ENCODE measurements around the gene CD8B. TPM values are rescaled to one million over a fixed set of nuclear protein-coding genes. Genes with fewer than 3 reads are reported as not detected.

The CD8B gene
- total and polyA plus RNA-seq, 8 donors = 0.23 to 0.92 (median 0.67) TPM; not detected in 1

DNA sequence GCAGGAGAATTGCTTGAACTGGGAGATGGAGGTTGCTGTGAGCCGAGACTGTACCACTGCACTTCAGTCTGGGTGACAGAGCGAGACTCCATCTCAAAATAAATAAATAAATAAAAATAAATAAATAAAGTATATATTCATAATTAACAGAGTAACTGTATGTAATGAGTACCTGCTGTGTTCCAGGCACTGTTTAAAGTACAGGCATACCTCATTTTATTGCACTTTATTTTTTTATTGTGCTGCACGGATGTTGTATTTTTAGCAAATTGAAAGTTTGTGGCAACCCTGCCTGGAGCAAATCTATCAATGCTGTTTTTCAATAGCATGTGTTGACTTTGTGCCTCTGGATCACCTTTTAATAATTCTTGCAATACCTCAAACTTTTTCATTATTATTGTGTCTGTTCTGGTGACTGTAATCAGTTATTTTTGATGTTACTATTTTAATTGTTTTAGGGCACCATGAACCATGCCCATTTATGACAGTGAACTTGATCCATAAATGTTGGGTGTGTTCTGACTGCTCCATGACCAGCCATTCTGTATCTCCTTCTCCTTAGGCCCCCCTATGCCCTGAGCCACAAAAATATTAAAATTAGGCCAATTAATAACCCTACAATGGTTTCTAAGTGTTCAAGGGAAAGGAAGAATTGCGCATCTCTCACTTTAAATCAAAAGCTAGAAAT, 43.4 kb downstream of the CD8B start:
- TF ChIP-seq, protein P1, sequence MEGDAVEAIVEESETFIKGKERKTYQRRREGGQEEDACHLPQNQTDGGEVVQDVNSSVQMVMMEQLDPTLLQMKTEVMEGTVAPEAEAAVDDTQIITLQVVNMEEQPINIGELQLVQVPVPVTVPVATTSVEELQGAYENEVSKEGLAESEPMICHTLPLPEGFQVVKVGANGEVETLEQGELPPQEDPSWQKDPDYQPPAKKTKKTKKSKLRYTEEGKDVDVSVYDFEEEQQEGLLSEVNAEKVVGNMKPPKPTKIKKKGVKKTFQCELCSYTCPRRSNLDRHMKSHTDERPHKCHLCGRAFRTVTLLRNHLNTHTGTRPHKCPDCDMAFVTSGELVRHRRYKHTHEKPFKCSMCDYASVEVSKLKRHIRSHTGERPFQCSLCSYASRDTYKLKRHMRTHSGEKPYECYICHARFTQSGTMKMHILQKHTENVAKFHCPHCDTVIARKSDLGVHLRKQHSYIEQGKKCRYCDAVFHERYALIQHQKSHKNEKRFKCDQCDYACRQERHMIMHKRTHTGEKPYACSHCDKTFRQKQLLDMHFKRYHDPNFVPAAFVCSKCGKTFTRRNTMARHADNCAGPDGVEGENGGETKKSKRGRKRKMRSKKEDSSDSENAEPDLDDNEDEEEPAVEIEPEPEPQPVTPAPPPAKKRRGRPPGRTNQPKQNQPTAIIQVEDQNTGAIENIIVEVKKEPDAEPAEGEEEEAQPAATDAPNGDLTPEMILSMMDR (IDR thresholded peaks at IDR 0.05) = no peak
- Histone ChIP-seq H3K27ac (no peak overlapping the region), H3K4me3 (no peak overlapping the region), H3K4me1 (no peaks in the 10 kb centered on the region), H3K27me3 (no peaks in the 10 kb centered on the region), H3K9me3 (no peaks in the 10 kb centered on the region), H3K36me3 (no peaks in the 10 kb centered on the region)
- WGBS, 2 donors = 88 to 95% methylated on average over 4 of the region's 4 CpGs
- intact Hi-C loops (cut with DNase I) = no loop called here
- no peak for DNase-seq
- no peak for ATAC-seq
- no peak for FAIRE-seq

DNA sequence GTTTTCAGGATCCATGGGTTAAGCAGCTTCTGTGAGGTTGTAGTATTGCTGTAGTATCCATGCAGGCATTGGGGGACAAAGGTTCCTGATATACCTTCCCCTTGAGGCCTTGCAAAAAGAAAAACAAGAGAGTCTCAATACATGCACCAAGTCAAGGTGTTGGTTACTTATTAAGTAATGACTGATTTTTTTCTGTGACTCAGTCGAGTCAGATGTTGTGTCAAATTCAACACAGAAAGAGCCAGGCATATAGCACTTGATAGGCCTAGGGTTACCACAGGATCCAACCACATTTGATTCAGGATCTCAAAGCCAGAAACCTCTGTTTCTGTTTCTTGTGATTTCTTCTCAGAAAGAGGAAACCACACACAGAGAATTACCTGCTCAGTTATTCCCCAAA, 46.1 kb downstream of the CD8B start:
- no peaks in the 10 kb centered on the region for H3K9me3 ChIP-seq
- DNase-seq (no peak), ATAC-seq (no peak), FAIRE-seq (no peak)
- intact Hi-C loops (cut with DNase I) = no loop called here
- no peak overlapping the region for H3K27ac ChIP-seq
- H3K27me3 ChIP-seq = peaks cover 0 to 6% (median 2%) of the 10 kb centered on the region in 4 donors
- H3K4me3 ChIP-seq = no peak overlapping the region
- TF ChIP-seq, protein P1 (IDR thresholded peaks at IDR 0.05) = no peak
- no peaks in the 10 kb centered on the region for H3K4me1 ChIP-seq
- H3K36me3 ChIP-seq = no peaks in the 10 kb centered on the region
- 33 to 50% methylated on average over 1 of the region's 1 CpG for WGBS, 2 donors

DNA sequence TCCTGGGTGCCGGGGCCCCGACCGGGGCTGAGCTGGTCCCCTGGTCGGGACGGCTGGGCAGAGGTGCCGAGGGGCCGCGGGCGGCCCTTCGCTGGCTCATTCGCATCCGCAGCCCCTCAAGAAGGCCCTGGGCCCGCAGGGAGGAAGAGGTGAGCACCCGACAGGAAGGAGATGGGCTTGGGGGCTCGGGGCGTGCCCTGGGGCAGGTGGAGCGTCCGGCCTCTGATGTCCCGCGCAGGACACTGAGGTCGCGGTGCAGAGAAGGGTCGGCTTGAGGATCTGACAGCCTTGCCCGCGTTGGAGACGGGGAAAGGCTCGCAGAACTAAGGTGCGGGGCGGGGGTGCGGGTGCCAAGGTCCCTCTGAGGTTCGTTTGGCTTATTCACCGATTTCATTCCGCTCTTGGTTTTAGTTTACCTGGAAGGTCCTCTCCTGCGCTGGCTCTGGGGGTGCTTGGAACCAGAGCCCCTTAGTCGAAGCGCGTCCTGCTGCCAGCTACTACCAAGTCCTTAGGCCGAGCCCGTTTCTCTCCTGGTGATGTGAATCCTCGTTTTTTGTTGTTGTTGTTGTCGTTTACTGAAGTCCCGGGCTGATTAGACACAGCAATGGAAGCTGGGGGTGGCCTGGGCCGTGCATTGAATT, 52.1 kb downstream of the CD8B start:
- Histone ChIP-seq H3K9me3 (no peaks in the 10 kb centered on the region), H3K4me3 (no peak overlapping the region), H3K27me3 (peaks cover 0 to 18% (median 7%) of the 10 kb centered on the region in 4 donors), H3K36me3 (no peaks in the 10 kb centered on the region), H3K27ac (no peak overlapping the region), H3K4me1 (peaks cover 0 to 5% (median 4%) of the 10 kb centered on the region in 3 donors)
- TF ChIP-seq, protein P1 (IDR thresholded peaks at IDR 0.05) = no peak
- DNase-seq (peak in 1 of 6 donors; percentile 64), FAIRE-seq (no peak), ATAC-seq (no peak)
- 36 to 37% methylated on average over 42 to 43 of the region's 43 CpGs for WGBS, 2 donors
- intact Hi-C loops (cut with DNase I) = no loop called here

DNA sequence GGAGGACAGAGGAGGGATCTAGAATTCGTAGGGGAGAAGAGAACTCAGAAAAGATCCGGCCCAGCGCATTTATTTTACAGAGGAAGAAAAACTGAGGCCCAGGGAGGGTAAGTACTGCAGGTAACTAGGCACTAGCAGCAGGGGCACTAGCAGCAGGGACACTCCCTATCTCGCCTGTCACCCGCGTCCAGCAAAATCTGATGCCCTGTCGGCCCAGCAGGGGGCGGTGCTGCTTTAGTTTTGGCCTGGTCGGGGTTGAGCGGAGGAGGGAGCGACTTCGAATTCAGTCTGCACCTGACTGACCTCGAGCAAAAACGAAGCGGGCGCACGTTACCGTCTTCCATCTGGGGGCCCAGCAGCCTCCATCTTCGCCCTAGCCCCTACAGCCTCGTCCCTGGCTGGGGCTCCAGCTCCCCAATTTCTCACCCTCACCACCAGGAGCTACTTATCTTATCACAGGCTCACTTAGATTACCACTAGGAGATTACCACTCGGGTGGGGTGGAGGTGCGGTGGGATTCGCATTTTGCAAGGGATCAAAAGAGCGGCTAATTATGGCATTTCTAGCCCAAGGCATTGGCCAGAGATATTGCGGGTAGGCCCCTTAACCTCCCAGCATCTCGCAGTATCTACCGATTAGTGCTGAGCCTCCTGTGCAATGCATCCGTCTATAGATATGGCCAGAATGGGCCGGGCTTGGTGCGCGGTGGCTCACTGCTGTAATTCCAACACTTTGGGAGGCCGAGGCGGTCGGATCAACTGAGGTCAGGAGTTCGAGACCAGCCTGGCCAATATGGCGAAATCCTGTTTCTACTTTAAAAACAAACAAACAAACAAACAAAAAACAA, 53.1 kb downstream of the CD8B start:
- TF ChIP-seq, protein P1 (IDR thresholded peaks at IDR 0.05) = peak; percentile 76 to 81 (median 78)
- WGBS, 2 donors = 13% methylated on average over 36 of the region's 36 CpGs
- Histone ChIP-seq H3K9me3 (no peaks in the 10 kb centered on the region), H3K4me1 (peaks cover 0 to 5% (median 4%) of the 10 kb centered on the region in 3 donors), H3K4me3 (peak overlapping the region; percentile 0 to 55 (median 28)), H3K36me3 (no peaks in the 10 kb centered on the region), H3K27ac (no peak overlapping the region), H3K27me3 (peaks cover 0 to 18% (median 7%) of the 10 kb centered on the region in 4 donors)
- FAIRE-seq (no peak), DNase-seq (peak; percentile 80 to 95 (median 90)), ATAC-seq (peak; percentile 95 to 98 (median 97))
- intact Hi-C loops (cut with DNase I) = no loop called here

Data from pancreas (tissue), 10 donors.